ENCODE results near the gene SCN4A.

GRCh38 chr17:63925615-63926014 lies 47.1 kb downstream of the SCN4A start:
- TF ChIP-seq CTCF (IDR thresholded peaks at IDR 0.05) (no peak), EP300 (IDR thresholded peaks at IDR 0.05) (no peak), POLR2AphosphoS5 (IDR thresholded peaks at IDR 0.05) (no peak)

Data from esophagus muscularis mucosa (tissue), 4 donors.